Measurements from ENCODE around the gene POU2AF1.

The POU2AF1 gene

DNA sequence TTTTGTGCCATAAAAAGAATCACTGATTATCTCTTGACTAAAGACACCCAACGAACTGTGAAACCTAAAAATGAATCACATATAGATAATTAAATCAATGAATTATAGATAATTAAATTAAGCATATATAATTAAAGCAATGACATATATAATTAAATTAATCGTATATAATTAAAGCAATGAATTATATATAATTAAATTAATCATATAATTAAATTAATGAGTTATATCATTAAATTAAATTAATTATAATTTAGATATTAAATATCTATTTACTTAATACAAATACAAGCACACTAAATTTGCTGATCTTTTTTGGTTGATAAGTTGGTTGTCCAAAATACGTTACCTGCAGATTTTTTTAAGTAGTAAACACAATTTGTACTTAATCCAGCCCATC lies 30.9 kb downstream of the POU2AF1 start:
- TF ChIP-seq, protein P1, sequence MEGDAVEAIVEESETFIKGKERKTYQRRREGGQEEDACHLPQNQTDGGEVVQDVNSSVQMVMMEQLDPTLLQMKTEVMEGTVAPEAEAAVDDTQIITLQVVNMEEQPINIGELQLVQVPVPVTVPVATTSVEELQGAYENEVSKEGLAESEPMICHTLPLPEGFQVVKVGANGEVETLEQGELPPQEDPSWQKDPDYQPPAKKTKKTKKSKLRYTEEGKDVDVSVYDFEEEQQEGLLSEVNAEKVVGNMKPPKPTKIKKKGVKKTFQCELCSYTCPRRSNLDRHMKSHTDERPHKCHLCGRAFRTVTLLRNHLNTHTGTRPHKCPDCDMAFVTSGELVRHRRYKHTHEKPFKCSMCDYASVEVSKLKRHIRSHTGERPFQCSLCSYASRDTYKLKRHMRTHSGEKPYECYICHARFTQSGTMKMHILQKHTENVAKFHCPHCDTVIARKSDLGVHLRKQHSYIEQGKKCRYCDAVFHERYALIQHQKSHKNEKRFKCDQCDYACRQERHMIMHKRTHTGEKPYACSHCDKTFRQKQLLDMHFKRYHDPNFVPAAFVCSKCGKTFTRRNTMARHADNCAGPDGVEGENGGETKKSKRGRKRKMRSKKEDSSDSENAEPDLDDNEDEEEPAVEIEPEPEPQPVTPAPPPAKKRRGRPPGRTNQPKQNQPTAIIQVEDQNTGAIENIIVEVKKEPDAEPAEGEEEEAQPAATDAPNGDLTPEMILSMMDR (IDR thresholded peaks at IDR 0.05; ENCODE audit: low read depth, low read length): no peak
- no peak overlapping the region for H3K4me3 ChIP-seq (replicated peaks in 1 of 2; ENCODE audit: low read depth in 2 of 2, low read length in 2 of 2)
- DNase-seq (ENCODE audit: low read depth in 2 of 2): no peak

DNA sequence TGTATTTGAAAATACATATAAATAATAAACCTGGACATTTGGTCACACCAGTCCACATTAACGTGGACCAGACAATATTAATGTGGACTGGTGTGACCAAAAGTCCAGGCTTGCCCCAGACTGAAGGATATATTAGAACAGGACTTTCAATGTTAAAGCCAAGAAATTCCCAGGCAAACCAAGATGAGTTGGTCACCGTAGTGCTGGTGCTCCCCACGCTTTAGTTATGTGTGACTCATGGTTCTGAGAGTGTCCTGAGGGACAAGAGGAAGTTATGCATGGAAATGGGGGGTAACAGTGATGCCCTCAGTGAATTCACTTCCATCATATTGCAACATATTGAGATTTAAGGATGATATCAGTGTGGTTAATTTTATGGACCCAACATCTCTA lies 31.4 kb downstream of the POU2AF1 start:
- peak in 1 of 2 donors; percentile 52 for DNase-seq (ENCODE audit: low read depth in 2 of 2)
- TF ChIP-seq, protein P1 (IDR thresholded peaks at IDR 0.05; ENCODE audit: low read depth, low read length): no peak
- H3K4me3 ChIP-seq (replicated peaks in 1 of 2; ENCODE audit: low read depth in 2 of 2, low read length in 2 of 2): no peak overlapping the region

DNA sequence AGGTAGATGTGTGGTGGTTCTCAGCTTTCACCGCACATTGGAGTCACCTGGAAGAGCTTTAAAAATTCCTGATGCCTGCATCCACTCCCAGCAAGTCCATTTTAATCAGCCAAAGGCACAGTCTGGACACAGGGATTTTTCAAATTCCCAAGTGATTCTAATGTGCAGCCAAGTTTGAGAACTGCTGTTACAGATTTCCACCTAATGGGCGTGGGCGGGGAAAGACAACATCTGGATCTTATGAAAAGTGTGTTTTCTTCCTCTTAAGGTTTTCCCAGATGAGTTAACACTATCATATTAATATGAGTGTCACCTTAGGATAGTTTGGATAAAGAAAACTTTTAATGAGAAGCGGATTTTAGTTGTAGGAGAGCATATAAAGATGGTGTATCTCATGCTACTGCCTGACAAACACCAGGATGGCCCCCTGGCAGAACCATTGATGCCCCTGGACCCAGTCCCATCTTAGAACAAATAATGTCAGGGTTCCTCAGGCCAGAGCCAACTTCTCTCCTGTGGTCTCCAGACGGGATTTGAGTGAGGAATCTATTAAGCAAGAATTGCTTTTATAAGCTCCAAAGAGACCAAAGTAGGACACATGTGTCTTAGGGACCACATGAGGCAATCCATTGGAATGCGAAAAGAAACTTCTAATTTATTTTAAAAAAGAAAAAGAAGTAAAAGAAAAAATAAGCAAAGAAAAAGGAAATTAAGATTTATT lies 31.9 kb downstream of the POU2AF1 start:
- H3K4me3 ChIP-seq (replicated peaks in 1 of 2; ENCODE audit: low read depth in 2 of 2, low read length in 2 of 2): no peak overlapping the region
- TF ChIP-seq, protein P1 (IDR thresholded peaks at IDR 0.05; ENCODE audit: low read depth, low read length): no peak
- no peak for DNase-seq (ENCODE audit: low read depth in 2 of 2)

- peak; percentile 60 to 84 for DNase-seq (ENCODE audit: low read depth in 2 of 2)
- no peak overlapping the region for H3K4me3 ChIP-seq (replicated peaks in 1 of 2; ENCODE audit: low read depth in 2 of 2, low read length in 2 of 2)
- TF ChIP-seq, protein P1 (IDR thresholded peaks at IDR 0.05; ENCODE audit: low read depth, low read length): no peak
These were observed 35.0 kb downstream of the POU2AF1 start for GRCh38 chr11:111344032-111344431.

DNA sequence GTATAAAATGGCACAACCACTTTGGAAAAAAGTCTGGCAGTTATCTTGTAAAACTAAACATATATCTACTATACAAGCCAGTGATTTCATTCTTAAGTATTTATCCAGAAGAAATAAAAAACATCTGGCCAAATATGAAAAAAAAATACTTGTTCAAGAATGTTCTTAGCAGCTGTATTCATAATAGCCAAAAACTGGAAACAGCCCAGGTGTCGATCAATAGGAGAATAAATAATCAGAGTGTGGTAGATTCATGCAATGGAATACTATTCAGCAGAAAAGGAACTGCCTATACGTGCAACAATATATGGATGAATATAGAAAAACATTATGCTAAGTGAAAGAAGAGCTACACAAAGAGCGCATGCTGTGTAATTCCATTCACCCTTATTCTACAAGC lies 36.7 kb downstream of the POU2AF1 start:
- DNase-seq (ENCODE audit: low read depth in 2 of 2): no peak
- H3K4me3 ChIP-seq (replicated peaks in 1 of 2; ENCODE audit: low read depth in 2 of 2, low read length in 2 of 2): no peak overlapping the region
- TF ChIP-seq, protein P1 (IDR thresholded peaks at IDR 0.05; ENCODE audit: low read depth, low read length): no peak

GRCh38 chr11:111339758-111340388 lies 39.2 kb downstream of the POU2AF1 start:
- no peak for DNase-seq (ENCODE audit: low read depth in 2 of 2)
- no peak overlapping the region for H3K4me3 ChIP-seq (replicated peaks in 1 of 2; ENCODE audit: low read depth in 2 of 2, low read length in 2 of 2)
- TF ChIP-seq, protein P1 (IDR thresholded peaks at IDR 0.05; ENCODE audit: low read depth, low read length): no peak

Data from cardiac fibroblast (primary cell).